ENCODE data around the gene FUT4. TPM values are rescaled to one million over a fixed set of nuclear protein-coding genes. Genes with fewer than 3 reads are reported as not detected.
"Not testable (repeated sequence)": the region's sequence is repeated elsewhere in the genome, so short reads cannot be mapped to it uniquely, and the experiment has no call there.

The FUT4 gene
- polyA plus RNA-seq, 2 of the 4 experiments (the other 2 are of a cell fraction), result 1.6 to 1.8 TPM

- DNase-seq (ENCODE audit: low read depth in 1 of 2, low spot score in 1 of 2) (no peak), ATAC-seq (no peak), FAIRE-seq (no peak)
- ChIA-PET POLR2A (no interaction called here), CTCF (no interaction called here)
- no peak for TF ChIP-seq FOSL2 (IDR thresholded peaks at IDR 0.05)
- no peak for TF ChIP-seq FOSL2 (CRISPR knock-in tag; IDR thresholded peaks at IDR 0.05)
- TF ChIP-seq TP53 (CRISPR knock-in tag; IDR thresholded peaks at IDR 0.05), result no peak
- TF ChIP-seq TFCP2L1 (CRISPR knock-in tag; IDR thresholded peaks at IDR 0.05), result no peak
- TF ChIP-seq, protein P1, sequence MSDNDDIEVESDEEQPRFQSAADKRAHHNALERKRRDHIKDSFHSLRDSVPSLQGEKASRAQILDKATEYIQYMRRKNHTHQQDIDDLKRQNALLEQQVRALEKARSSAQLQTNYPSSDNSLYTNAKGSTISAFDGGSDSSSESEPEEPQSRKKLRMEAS (IDR thresholded peaks at IDR 0.05), result no peak
- Histone ChIP-seq H3K9me3 (no peaks in the 10 kb centered on the region), H3K27ac (no peak overlapping the region), H3K4me2 (no peak overlapping the region), H3K4me3 (no peak overlapping the region), H3K4me1 (peaks cover 6% of the 10 kb centered on the region; the same call in 1 of the 3 replicates)
- 83% methylated on average over 5 of the region's 5 CpGs for WGBS (ENCODE audit: missing lambda C conversion rate)
Measured at GRCh38 chr11:94568200-94568599, 24.5 kb downstream of the FUT4 start.

- ChIA-PET POLR2A (no interaction called here), CTCF (no interaction called here)
- FAIRE-seq, result no peak
- Histone ChIP-seq H3K4me2 (no peak overlapping the region), H3K4me3 (no peak overlapping the region), H3K9me3 (no peaks in the 10 kb centered on the region), H3K27ac (no peak overlapping the region), H3K4me1 (peaks cover under 1% of the 10 kb centered on the region; the same call in 1 of the 3 replicates)
- no peak for ATAC-seq
- TF ChIP-seq JUNB (IDR thresholded peaks at IDR 0.05) (no peak), MYC (IDR thresholded peaks at IDR 0.05; ENCODE audit: borderline replicate concordance, low read length) (no peak), FOSL2 (IDR thresholded peaks at IDR 0.05) (no peak), FOSL2 (CRISPR knock-in tag; IDR thresholded peaks at IDR 0.05) (no peak)
- no peak for DNase-seq (ENCODE audit: low read depth in 1 of 2, low spot score in 1 of 2)
- WGBS (ENCODE audit: missing lambda C conversion rate), result 76% methylated on average over 4 of the region's 4 CpGs
Measured at GRCh38 chr11:94568717-94569116, 25.0 kb downstream of the FUT4 start.

- FAIRE-seq; H3K9me3 ChIP-seq; POLR2A ChIA-PET; H3K27ac ChIP-seq; ATAC-seq; H3K4me3 ChIP-seq; H3K4me2 ChIP-seq; DNase-seq (ENCODE audit: low read depth in 1 of 2, low spot score in 1 of 2); CTCF ChIA-PET; H3K4me1 ChIP-seq: not testable (repeated sequence)
- WGBS (ENCODE audit: missing lambda C conversion rate), result 91% methylated on average over 2 of the region's 2 CpGs
Measured at GRCh38 chr11:94572975-94573374, 29.3 kb downstream of the FUT4 start.

- Histone ChIP-seq H3K4me1 (no peaks in the 10 kb centered on the region), H3K4me3 (no peak overlapping the region), H3K4me2 (no peak overlapping the region), H3K9me3 (no peaks in the 10 kb centered on the region), H3K27ac (no peak overlapping the region)
- no peak for FAIRE-seq
- CTCF ChIA-PET, result interaction anchor here (0.6 kb wide), 1 partner anchor 48 kb away, joined by 3 read pairs; no protein-coding TSS in a partner anchor
- POLR2A ChIA-PET, result no interaction called here
- no peak for DNase-seq (ENCODE audit: low read depth in 1 of 2, low spot score in 1 of 2)
- TF ChIP-seq POLR2AphosphoS2 (conservative IDR thresholded peaks at IDR 0.05; ENCODE audit: low read length) (no peak), HDAC2 (IDR thresholded peaks at IDR 0.05) (no peak), EP300 (IDR thresholded peaks at IDR 0.05) (no peak), FOSL2 (IDR thresholded peaks at IDR 0.05) (no peak), FOSL2 (CRISPR knock-in tag; IDR thresholded peaks at IDR 0.05) (no peak), JUNB (IDR thresholded peaks at IDR 0.05) (no peak), TP53 (CRISPR knock-in tag; IDR thresholded peaks at IDR 0.05) (no peak), CHD2 (IDR thresholded peaks at IDR 0.05; ENCODE audit: low read length, partially characterized antibody) (no peak), CBX2 (IDR thresholded peaks at IDR 0.05; ENCODE audit: borderline replicate concordance, low read depth) (no peak), MAFK (IDR thresholded peaks at IDR 0.05; ENCODE audit: partially characterized antibody) (no peak), EHMT2 (IDR thresholded peaks at IDR 0.05; ENCODE audit: low read depth) (no peak)
- TF ChIP-seq, protein P2, sequence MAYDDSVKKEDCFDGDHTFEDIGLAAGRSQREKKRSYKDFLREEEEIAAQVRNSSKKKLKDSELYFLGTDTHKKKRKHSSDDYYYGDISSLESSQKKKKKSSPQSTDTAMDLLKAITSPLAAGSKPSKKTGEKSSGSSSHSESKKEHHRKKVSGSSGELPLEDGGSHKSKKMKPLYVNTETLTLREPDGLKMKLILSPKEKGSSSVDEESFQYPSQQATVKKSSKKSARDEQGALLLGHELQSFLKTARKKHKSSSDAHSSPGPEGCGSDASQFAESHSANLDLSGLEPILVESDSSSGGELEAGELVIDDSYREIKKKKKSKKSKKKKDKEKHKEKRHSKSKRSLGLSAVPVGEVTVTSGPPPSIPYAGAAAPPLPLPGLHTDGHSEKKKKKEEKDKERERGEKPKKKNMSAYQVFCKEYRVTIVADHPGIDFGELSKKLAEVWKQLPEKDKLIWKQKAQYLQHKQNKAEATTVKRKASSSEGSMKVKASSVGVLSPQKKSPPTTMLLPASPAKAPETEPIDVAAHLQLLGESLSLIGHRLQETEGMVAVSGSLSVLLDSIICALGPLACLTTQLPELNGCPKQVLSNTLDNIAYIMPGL (CRISPR knock-in tag; IDR thresholded peaks at IDR 0.05; ENCODE audit: borderline replicate concordance), result no peak
- TF ChIP-seq, protein P3, sequence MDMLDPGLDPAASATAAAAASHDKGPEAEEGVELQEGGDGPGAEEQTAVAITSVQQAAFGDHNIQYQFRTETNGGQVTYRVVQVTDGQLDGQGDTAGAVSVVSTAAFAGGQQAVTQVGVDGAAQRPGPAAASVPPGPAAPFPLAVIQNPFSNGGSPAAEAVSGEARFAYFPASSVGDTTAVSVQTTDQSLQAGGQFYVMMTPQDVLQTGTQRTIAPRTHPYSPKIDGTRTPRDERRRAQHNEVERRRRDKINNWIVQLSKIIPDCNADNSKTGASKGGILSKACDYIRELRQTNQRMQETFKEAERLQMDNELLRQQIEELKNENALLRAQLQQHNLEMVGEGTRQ (IDR thresholded peaks at IDR 0.05), result no peak
- TF ChIP-seq, protein P4, sequence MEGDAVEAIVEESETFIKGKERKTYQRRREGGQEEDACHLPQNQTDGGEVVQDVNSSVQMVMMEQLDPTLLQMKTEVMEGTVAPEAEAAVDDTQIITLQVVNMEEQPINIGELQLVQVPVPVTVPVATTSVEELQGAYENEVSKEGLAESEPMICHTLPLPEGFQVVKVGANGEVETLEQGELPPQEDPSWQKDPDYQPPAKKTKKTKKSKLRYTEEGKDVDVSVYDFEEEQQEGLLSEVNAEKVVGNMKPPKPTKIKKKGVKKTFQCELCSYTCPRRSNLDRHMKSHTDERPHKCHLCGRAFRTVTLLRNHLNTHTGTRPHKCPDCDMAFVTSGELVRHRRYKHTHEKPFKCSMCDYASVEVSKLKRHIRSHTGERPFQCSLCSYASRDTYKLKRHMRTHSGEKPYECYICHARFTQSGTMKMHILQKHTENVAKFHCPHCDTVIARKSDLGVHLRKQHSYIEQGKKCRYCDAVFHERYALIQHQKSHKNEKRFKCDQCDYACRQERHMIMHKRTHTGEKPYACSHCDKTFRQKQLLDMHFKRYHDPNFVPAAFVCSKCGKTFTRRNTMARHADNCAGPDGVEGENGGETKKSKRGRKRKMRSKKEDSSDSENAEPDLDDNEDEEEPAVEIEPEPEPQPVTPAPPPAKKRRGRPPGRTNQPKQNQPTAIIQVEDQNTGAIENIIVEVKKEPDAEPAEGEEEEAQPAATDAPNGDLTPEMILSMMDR (IDR thresholded peaks at IDR 0.05), result no peak
- TF ChIP-seq, protein P1 (IDR thresholded peaks at IDR 0.05), result no peak
- WGBS (ENCODE audit: missing lambda C conversion rate), result 70% methylated on average over 13 of the region's 13 CpGs
- no peak for ATAC-seq
Measured at GRCh38 chr11:94574193-94574961, 30.7 kb downstream of the FUT4 start.
